ENCODE results near the gene PIK3C2A. TPM values are rescaled to one million over a fixed set of nuclear protein-coding genes. Genes with fewer than 3 reads are reported as not detected.

PIK3C2A gene
- total RNA-seq, 1 donor from 2014 or later = 104 TPM

GRCh38 chr11:17224727-17225126, 16.9 kb upstream of the PIK3C2A start:
- H3K9me3 ChIP-seq (ENCODE audit: low read depth) = no peaks in the 10 kb centered on the region
- no peak overlapping the region for H2AFZ ChIP-seq (replicated peaks)
- no peak for TF ChIP-seq CTCF (IDR thresholded peaks at IDR 0.05)
- no peak for TF ChIP-seq EZH2 (IDR thresholded peaks at IDR 0.05)
- no peak for TF ChIP-seq EZH2phosphoT487 (IDR thresholded peaks at IDR 0.05)
- no peak overlapping the region for H3K27ac ChIP-seq
- H3K9me3 Mint-ChIP-seq = no peaks in the 10 kb centered on the region
- no peaks in the 10 kb centered on the region for H3K79me2 ChIP-seq (ENCODE audit: low read depth)
- no peak overlapping the region for H3K4me3 Mint-ChIP-seq
- H3K4me1 Mint-ChIP-seq = no peaks in the 10 kb centered on the region
- no peak overlapping the region for H3K4me3 ChIP-seq
- H3F3A ChIP-seq (ENCODE audit: low read depth) = no peaks in the 10 kb centered on the region
- H3K4me2 ChIP-seq = no peak overlapping the region
- H3K9ac ChIP-seq = no peak overlapping the region
- no peak for DNase-seq (ENCODE audit: low spot score)
- no peaks in the 10 kb centered on the region for H3K27me3 Mint-ChIP-seq (ENCODE audit: insufficient read depth, low read depth)
- no peaks in the 10 kb centered on the region for H3K4me1 ChIP-seq
- H4K20me1 ChIP-seq (ENCODE audit: low read depth) = no peaks in the 10 kb centered on the region
- no peak overlapping the region for H3K27ac Mint-ChIP-seq
- H3K27me3 ChIP-seq = no peaks in the 10 kb centered on the region
- peaks cover 2% of the 10 kb centered on the region for H3K36me3 Mint-ChIP-seq
- H3K36me3 ChIP-seq = no peaks in the 10 kb centered on the region

DNA sequence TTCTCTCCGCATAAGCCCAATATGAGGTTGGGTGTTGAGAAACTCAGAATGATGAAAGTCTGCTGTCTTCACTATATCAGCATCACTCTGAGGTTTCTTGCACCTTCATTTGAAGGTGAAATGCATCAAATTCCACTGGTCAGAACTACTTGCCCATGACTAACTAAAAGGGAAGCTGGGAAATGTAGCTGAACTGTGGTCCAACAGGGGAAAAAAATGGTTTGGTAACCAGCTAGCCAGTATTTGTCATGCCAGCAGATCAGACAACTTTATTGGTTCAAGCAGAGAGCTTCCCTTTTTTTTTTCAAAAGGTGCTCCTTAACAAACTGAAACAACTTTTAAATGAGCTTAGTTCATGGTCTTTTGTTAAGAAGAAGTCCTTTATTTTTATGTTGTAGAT, 14.2 kb upstream of the PIK3C2A start:
- Histone ChIP-seq H3K79me2 (ENCODE audit: low read depth) (no peaks in the 10 kb centered on the region), H3K36me3 (no peaks in the 10 kb centered on the region), H3K27me3 (no peaks in the 10 kb centered on the region), H3F3A (ENCODE audit: low read depth) (no peaks in the 10 kb centered on the region), H3K4me3 (no peak overlapping the region), H3K4me1 (no peaks in the 10 kb centered on the region), H3K4me2 (no peak overlapping the region), H2AFZ (replicated peaks) (no peak overlapping the region), H3K9me3 (ENCODE audit: low read depth) (no peaks in the 10 kb centered on the region), H3K9ac (no peak overlapping the region), H3K27ac (no peak overlapping the region), H4K20me1 (ENCODE audit: low read depth) (no peaks in the 10 kb centered on the region)
- TF ChIP-seq CTCF (IDR thresholded peaks at IDR 0.05) (no peak), EZH2phosphoT487 (IDR thresholded peaks at IDR 0.05) (no peak), EZH2 (IDR thresholded peaks at IDR 0.05) (no peak)
- Mint-ChIP-seq H3K27ac (no peak overlapping the region), H3K27me3 (ENCODE audit: insufficient read depth, low read depth) (no peaks in the 10 kb centered on the region), H3K36me3 (no peaks in the 10 kb centered on the region), H3K4me3 (no peak overlapping the region), H3K9me3 (no peaks in the 10 kb centered on the region), H3K4me1 (no peaks in the 10 kb centered on the region)
- no peak for DNase-seq (ENCODE audit: low spot score)

- H3K9me3 ChIP-seq (ENCODE audit: low read depth) = peaks cover 7% of the 10 kb centered on the region
- no peak overlapping the region for H3K27ac Mint-ChIP-seq
- H3K4me3 Mint-ChIP-seq = no peak overlapping the region
- H2AFZ ChIP-seq (replicated peaks) = no peak overlapping the region
- H3K27me3 Mint-ChIP-seq (ENCODE audit: insufficient read depth, low read depth) = no peaks in the 10 kb centered on the region
- no peaks in the 10 kb centered on the region for H3K4me1 Mint-ChIP-seq
- H3K4me3 ChIP-seq = no peak overlapping the region
- H3K79me2 ChIP-seq (ENCODE audit: low read depth) = no peaks in the 10 kb centered on the region
- no peaks in the 10 kb centered on the region for H3K27me3 ChIP-seq
- H3F3A ChIP-seq (ENCODE audit: low read depth) = no peaks in the 10 kb centered on the region
- H3K4me1 ChIP-seq = no peaks in the 10 kb centered on the region
- no peak overlapping the region for H3K27ac ChIP-seq
- H3K9ac ChIP-seq = no peak overlapping the region
- TF ChIP-seq CTCF (IDR thresholded peaks at IDR 0.05) (no peak), EZH2phosphoT487 (IDR thresholded peaks at IDR 0.05) (no peak), EZH2 (IDR thresholded peaks at IDR 0.05) (no peak)
- no peaks in the 10 kb centered on the region for H4K20me1 ChIP-seq (ENCODE audit: low read depth)
- peaks cover 8% of the 10 kb centered on the region for H3K36me3 Mint-ChIP-seq
- peaks cover 5% of the 10 kb centered on the region for H3K36me3 ChIP-seq
- DNase-seq (ENCODE audit: low spot score) = no peak
- H3K9me3 Mint-ChIP-seq = peaks cover 7% of the 10 kb centered on the region
- no peak overlapping the region for H3K4me2 ChIP-seq
These were observed 11.2 kb upstream of the PIK3C2A start for GRCh38 chr11:17219016-17219415.

All from neural progenitor cell (in vitro differentiated cells).